Fibroblast of lung (primary cell): ENCODE measurements around the gene SLC25A44.

Source experiments
- CTCF ChIP-seq, 2 donors: IDR thresholded peaks in 1 of 2; conservative IDR thresholded peaks in 1 of 2; 1 replicate in 1 of 2; 2 replicates in 1 of 2; pipeline ENCODE4 v1.5.1; 2011 to 2012; ENCODE audit warnings: low read length in 2 of 2, control low read depth in 1 of 2, inconsistent platforms in 1 of 2, low read depth in 1 of 2, mild to moderate bottlenecking in 1 of 2
- EZH2 ChIP-seq: IDR thresholded peaks from 2 replicates; pipeline ENCODE4 v1.5.1; 2012; ENCODE audit warnings: low read length, control low read depth, mild to moderate bottlenecking; ENCODE audit errors: missing control alignments

DNA sequence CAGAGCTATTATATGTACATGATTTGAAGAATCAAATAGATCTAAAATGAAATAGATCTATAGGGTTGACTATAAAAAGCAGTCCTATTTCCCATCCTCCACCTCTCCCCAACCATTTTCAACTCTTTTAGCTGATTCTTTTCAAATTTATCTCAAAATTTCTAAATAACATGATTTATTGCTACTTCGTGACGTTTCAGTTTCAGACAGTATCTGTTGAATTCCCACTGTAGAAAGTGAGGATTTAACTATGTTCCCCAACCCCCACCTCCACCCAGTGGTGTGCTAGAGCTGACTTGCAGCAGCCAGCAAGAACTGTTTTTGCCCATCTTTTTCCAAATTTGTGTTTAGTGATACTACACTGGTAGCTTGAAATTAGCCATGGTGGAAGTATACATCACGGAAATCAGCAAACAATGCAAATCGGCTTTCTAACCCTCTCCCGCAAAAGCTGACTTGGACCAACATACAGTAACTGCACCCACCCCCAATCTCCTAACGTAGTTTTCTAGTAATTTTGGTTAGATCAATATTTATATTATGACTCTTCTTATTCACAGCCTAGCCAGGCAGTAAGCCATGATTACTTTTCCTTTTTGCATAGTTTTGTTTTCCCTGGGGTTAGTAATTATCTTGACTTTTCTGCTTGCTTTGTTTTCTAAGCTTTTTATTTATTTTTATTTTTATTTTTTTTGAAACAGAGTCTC, 29.6 kb upstream of the SLC25A44 start:
- TF ChIP-seq CTCF (conservative IDR thresholded peaks at IDR 0.05 in 1 of 2, IDR thresholded peaks at IDR 0.05 in 1 of 2; ENCODE audit: low read depth in 1 of 2, low read length in 2 of 2) (no peak), EZH2 (no peak)
